Activated CD8-positive, alpha-beta memory T cell treated with anti-CD3 and anti-CD28 coated beads, Interleukin-2, amount 50 U/mL, for 48 hours (primary cell): Measurements from ENCODE around the gene FLOT1.

ENCODE experiments used
- DNase-seq: peaks from one replicate; pipeline ENCODE4 v3.0.0-alpha.2; 2020

Gene FLOT1

DNA sequence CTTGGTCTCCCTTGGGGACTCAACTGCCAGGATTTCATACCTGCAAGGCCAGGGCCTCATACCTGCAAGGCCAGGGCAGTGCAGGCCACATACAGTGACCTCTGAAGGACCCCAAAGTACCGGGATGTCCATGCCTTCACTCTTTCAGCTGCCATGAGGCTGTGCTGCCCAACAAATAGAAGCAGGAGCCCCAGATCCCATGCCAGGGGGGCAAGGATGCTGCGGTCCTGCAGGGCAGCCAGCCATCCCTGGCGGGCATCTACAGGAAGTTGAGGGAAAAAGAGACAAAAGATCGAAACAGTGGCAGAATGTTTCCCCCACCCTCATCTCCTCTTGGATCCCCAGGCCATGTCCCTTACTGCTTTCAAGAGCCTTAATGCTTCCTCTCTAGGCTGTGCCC, 52.5 kb downstream of the FLOT1 start:
- no peak for DNase-seq

- no peak for DNase-seq
These were observed 53.2 kb downstream of the FLOT1 start for GRCh38 chr6:30689022-30689865.

GRCh38 chr6:30688569-30688968, 53.9 kb downstream of the FLOT1 start:
- no peak for DNase-seq

- DNase-seq, result no peak
These were observed 54.6 kb downstream of the FLOT1 start for GRCh38 chr6:30687659-30688431.

DNA sequence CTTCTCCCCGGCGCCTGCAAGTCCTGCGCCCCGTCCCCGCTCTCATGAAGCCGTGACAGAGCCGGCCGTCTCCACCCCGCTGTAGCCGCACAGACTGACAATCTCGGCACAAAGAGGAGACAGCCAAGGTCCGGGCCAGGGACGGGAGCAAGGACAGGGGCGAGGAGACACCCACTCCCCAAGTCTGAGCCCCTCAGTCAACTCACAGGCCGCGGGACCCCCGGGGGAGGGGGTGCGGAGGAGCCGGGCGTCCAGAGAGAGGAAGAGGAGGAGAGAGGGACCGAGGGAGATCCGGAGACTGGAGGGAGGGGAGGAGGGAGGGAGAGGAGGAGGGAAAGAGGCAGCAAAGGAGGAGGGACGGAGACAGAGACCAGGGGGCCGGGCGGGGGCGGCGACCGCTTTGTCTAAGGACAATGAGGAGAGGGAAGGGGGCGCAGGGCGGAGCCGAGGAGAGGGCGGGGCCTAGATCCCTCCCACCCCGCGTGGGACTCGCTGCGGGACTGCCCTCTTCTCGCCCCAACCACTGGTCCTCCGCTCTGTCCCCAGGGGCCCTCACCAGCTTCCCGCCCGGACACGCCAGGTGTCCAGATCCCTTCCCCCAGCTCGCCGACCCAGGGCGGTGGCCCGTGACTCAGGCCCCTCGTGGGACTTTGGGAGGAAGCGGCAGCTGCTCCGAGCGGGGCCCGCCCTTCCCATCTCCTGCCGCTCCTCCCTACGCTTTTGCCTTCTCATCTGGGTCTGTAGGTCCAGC, 55.4 kb downstream of the FLOT1 start:
- peak; percentile 90 for DNase-seq

- DNase-seq, result peak; percentile 89
These were observed 56.2 kb downstream of the FLOT1 start, which contains the start of gene PPP1R18 for GRCh38 chr6:30686009-30686907. PPP1R18 (minus strand) TSS chr6:30686645; CDS start chr6:30686018, 627 bp downstream.

DNA sequence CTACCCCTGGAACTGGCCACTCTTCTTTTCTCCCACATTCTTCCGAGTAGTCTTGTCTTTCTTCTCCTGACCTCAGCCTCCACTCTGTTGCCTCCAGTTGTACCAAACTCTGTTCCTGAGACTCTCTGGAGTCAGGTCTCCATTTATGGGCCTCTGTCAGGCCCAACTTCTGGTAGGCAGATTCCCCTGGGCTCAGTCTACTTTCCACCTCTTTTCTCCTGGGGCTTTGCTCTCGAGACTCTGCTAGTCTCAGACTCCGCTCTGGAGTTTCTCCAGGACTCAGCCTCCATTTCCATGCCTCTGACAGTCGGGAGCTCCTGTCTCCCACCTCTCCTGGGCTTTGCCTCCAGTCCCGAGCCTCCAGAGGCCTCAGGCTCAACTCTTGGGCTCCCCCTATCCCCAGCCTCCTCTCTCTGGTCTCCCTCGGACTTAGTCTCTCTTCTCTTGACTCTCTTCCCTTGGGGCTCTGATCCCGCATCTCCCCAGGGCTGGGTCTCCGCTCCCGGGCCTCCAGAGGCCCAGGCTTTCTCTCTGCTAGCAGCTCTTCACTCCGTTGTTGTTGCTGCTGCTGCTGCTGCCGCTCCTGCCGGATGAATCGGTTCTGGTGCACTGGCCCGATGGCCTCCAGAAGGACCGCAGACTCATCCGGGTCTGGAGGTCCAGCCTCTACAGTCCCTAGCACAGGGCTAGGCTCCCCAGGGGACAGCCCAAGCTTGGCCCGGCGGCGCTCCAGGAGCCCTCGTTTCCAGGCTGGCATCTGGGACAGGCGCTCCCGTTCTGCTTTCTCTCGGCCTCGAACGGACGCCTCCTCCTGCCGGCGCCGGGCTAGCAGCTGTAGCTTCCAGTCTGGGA, 57.1 kb downstream of the FLOT1 start:
- DNase-seq, result peak; percentile 63

DNA sequence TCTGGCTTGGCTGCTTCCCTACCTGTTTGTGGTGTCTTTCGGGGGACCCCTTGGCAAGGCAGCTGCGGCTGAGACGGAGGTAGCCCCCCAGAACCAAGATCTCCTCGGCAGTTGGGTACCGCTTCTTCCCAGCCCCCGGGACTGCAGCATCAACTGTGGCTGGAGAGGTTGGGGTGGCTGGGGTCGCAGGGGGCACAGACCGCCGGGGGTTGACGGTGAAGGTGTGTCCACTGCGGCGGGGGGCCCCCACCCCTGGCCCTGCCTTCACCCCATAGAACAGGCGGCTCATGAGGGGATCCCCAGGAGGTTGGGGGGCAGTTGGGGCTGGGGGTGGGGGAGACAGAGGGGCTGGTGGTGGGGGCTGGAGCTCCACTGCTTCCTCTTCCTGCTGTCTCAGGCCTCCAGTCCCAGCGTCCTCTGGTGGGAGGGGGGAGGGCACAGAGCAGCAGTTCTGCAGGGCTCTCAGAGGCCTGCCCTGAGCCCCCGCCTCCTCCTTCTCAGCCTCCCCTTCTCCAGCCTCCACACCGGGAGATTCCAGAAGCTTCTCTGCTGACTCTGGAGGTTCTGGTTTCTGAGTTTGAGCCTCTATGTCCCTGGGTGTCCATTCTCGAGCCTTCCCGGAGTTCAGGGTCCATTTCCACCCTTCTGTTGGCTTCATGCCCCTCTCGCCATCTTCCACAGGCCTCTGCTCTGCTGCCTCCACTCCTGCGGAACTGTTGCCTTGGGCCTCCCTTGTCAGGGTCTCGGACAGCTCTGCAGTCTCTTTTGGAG, 57.9 kb downstream of the FLOT1 start:
- DNase-seq, result peak; percentile 71

- no peak for DNase-seq
These were observed 58.5 kb downstream of the FLOT1 start for GRCh38 chr6:30683980-30684338.

DNA sequence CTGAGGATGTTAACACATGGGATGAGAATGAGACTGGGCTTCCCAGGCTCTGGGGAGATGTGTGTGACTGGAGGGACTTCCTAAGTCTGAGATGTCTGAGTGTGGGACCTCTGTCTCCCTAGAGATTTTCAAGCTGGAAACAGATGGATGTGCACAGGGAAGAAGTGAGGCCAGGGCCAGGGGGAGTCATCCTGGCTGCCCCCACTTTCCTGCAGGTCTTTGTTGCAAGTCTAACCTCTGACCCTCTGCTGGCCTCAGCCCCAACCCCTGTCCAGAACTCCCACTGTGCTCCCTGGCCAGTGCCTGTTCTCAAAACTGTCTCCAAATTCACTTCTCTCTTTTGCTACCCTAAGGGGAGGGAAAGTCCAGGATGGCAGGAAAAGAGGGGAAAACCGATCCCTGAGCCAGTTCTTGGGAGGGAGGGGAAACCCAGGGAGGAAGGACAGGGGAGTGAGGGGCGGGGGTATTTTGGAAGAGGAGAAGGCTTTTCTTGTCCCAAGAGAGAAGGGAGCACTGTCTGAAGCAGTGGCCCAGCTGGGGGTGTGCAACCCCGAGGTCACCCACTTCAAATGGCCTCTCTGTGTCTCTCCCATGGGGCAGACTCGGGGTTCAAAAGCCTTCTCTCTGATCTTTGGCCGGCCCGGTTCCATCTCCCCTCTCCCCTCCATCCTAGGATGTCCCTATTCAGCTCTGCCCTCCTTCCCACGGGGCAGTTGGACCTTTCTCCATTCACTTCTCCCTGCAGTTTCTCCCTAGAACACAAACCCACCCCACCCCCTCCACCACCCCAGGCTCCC, 59.1 kb downstream of the FLOT1 start:
- DNase-seq, result no peak

DNA sequence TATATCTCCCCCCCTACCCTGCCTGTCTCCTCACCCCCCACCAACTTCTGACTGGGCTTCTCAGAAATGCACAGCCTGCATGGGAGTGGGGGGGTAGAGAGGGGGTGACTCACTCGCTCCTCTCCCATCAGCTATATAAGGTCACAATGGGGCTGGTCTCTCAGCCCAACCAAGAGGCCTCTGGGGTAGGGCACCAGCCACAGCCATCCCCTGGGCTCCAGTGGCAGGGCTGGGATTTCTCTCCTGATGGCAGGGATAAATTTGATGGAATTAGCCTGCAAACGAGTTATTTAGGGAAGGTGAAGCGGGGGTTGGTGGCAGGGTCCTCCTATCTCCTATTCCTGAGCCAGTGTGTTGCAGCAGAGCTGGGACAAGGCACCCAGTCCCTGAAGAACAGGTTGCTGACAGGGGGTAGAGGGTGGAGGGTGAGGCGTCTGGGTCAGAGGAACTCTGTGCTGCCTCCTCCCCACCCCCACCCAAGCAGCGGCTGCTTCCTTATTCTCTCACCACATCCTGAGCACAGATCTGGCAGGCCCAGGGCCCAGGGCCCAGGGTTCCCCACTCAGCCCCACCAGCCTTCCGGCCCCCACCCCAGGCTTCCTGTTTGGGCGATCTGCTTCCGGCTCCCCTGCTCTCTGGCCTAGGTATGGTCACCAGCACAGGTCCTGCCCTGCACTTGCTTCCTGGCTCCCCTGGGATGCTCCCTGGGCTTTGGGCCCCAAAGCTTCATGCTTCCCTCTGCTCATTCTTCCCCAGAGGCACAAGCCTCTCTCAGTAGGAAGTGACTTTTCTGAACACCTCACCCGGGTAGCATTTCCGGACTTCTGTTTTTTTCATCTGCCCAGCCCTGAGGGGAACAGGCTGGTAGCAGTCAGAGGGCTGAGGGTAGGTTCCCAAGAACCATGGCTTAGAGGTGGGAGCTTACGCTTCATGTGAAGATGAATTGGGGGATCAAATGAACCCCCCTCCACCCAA, 60.1 kb downstream of the FLOT1 start:
- peak; percentile 90 for DNase-seq

- no peak for DNase-seq
These were observed 60.7 kb downstream of the FLOT1 start for GRCh38 chr6:30681766-30682142.

DNA sequence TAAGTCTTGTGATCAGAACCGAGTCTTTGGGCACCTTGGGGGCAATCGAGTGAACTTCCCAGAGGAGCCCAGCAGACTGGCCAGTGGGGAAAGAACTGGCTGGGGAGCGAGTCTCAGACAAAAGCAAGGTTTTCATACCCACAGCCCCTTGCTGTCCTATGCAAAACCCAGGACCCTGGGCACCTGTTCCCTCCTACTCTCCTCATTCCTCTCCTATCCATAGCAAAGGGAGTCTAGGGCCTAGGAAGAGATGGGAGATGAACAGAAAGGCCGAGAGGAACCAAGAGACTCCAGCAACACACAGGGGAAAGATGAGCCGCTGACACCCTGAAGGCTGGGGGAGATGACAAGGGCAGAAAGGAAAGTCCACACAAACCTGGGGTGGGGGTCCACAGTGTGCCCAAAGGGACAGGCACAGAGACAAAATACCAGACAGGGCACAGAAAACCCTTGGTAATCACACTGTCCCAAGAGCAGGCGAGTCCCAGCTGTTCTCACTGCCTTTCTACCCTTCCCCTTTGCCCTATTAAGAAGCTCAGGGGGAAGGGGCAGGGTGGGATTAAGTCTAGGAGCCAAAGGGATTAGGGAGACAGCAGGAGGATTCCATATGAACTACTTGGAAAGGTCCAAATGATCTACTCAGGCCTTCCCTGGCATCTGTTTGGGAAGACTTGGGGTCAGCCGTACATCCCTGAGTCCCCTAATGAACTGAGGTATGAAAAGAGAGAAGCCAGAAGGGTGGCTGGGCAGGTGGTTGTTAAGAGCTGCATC, 62.5 kb downstream of the FLOT1 start:
- DNase-seq, result no peak

GRCh38 chr6:30678964-30679726, 63.3 kb downstream of the FLOT1 start:
- DNase-seq, result peak; percentile 99
